Neural progenitor cell (in vitro differentiated cells): ENCODE measurements around the gene CLIP4.

ENCODE experiments used
- EZH2 ChIP-seq: fragments of 200-600 bp; sonication (generic); IDR thresholded peaks from 2 replicates; pipeline ENCODE4 v1.6.1; 2017; ENCODE audit warnings: antibody characterized with exemption, mild to moderate bottlenecking, moderate library complexity
- EZH2phosphoT487 ChIP-seq: fragments of 200-600 bp; sonication (generic); IDR thresholded peaks from 2 replicates; pipeline ENCODE4 v1.6.1; 2017; ENCODE audit warnings: antibody characterized with exemption
- TF ChIP-seq, protein P1 (sequence below): fragments of 200-600 bp; sonication (generic); IDR thresholded peaks from 2 replicates; pipeline ENCODE4 v1.5.1; 2017; ENCODE audit warnings: antibody characterized with exemption, mild to moderate bottlenecking

DNA sequence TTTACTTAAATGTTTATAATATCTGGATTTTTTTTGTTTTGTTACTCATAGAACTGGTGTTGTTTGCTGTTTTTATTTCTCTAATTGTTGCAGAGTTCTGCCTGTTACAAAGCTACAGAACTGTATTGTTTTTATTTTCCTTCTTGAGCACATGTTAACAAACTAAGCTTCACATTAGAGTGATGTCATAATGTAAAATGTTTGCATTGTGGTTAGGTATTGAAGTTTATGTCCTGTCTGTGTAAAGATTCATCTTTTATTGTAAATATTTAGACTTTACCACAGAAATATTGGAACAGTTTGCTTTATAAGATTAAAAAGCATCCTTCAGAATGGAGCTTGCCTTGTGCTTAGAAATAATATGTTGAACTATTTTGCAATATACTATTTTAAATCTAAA lies 67.7 kb downstream of the CLIP4 start:
- TF ChIP-seq, protein P1, sequence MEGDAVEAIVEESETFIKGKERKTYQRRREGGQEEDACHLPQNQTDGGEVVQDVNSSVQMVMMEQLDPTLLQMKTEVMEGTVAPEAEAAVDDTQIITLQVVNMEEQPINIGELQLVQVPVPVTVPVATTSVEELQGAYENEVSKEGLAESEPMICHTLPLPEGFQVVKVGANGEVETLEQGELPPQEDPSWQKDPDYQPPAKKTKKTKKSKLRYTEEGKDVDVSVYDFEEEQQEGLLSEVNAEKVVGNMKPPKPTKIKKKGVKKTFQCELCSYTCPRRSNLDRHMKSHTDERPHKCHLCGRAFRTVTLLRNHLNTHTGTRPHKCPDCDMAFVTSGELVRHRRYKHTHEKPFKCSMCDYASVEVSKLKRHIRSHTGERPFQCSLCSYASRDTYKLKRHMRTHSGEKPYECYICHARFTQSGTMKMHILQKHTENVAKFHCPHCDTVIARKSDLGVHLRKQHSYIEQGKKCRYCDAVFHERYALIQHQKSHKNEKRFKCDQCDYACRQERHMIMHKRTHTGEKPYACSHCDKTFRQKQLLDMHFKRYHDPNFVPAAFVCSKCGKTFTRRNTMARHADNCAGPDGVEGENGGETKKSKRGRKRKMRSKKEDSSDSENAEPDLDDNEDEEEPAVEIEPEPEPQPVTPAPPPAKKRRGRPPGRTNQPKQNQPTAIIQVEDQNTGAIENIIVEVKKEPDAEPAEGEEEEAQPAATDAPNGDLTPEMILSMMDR = no peak
- no peak for TF ChIP-seq EZH2
- TF ChIP-seq EZH2phosphoT487 = no peak
